Suprapubic skin (tissue), 3 donors: ENCODE results near the gene PIK3CB.

Experiments used
- CTCF ChIP-seq, 2 donors: fragments of 200-600 bp in 1 of 2; fragments of 450-650 bp in 1 of 2; sonication (generic) in 1 of 2; IDR thresholded peaks; one replicate each; pipeline ENCODE4 v1.5.1; 2016 to 2019; ENCODE audit warnings: antibody characterized with exemption in 2 of 2, mild to moderate bottlenecking in 1 of 2, moderate library complexity in 1 of 2
- POLR2A ChIP-seq, 2 donors: fragments of 450-650 bp; IDR thresholded peaks; one replicate each; pipeline ENCODE4 v1.6.1; 2017; ENCODE audit warnings: antibody characterized with exemption in 2 of 2, mild to moderate bottlenecking in 2 of 2, moderate library complexity in 2 of 2

DNA sequence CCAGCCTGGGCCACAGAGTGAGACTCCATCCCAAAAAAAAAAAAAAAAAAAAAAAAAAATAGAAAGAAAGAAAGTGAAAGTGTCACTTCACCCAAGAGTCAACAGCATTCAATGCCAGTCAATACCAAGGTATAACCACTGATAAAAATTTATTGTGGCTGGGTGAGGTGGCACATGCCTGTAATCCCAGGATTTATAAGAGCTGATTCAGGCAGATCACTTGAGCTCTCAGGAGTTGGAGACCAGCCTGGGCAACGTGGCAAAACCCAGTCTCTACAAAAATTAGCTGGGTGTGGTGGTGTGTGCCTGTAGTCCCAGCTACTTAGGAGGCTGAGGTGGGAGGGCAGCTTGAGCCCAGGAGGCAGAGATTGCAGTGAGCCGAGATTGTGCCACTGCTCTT, 46.5 kb upstream of the PIK3CB start:
- TF ChIP-seq CTCF (IDR thresholded peaks at IDR 0.05) (no peak), POLR2A (IDR thresholded peaks at IDR 0.05) (no peak)
